GM23338 (cell line): ENCODE data around the gene NEK6. TPM values are rescaled to one million over a fixed set of nuclear protein-coding genes. Genes with fewer than 3 reads are reported as not detected.

ENCODE experiments used
- ATAC-seq: fragments of 200-7000 bp; cut with Tn5 transposase; 3 replicates; pipeline ENCODE4 v1.9.1; 2020
- DNase-seq: peaks from one replicate; pipeline ENCODE4 v3.0.0-alpha.2; 2015; ENCODE audit warnings: low spot score
- H2AFZ ChIP-seq: fragments of 200-600 bp; sonication (generic); 2 replicates; pipeline ENCODE4 v1.8.0; 2016; ENCODE audit warnings: antibody characterized with exemption, mild to moderate bottlenecking, moderate library complexity
- H3F3A ChIP-seq: fragments of 200-600 bp; sonication (generic); replicated peaks from 2 replicates; pipeline ENCODE4 v1.8.0; 2017; ENCODE audit warnings: antibody characterized with exemption, mixed run types, low read depth
- H3K27ac ChIP-seq: fragments of 200-600 bp; sonication (generic); 2 replicates; pipeline ENCODE4 v1.6.1; 2016; ENCODE audit warnings: low read depth
- H3K27me3 ChIP-seq: fragments of 200-600 bp; sonication (generic); 2 replicates; pipeline ENCODE4 v1.8.0; 2016; ENCODE audit warnings: mild to moderate bottlenecking, mixed run types, moderate library complexity; ENCODE audit not compliant: insufficient read depth
- H3K36me3 ChIP-seq: fragments of 200-600 bp; sonication (generic); 2 replicates; pipeline ENCODE4 v1.8.0; 2016; ENCODE audit warnings: mild to moderate bottlenecking; ENCODE audit not compliant: insufficient read depth
- H3K4me1 ChIP-seq: fragments of 200-600 bp; sonication (generic); 2 replicates; pipeline ENCODE4 v1.8.0; 2016; ENCODE audit warnings: mild to moderate bottlenecking, moderate library complexity; ENCODE audit not compliant: insufficient read depth
- H3K4me2 ChIP-seq: fragments of 200-600 bp; sonication (generic); 2 replicates; pipeline ENCODE4 v1.7.1; 2017; ENCODE audit warnings: mixed run types
- H3K4me3 ChIP-seq: fragments of 200-600 bp; sonication (generic); 2 replicates; pipeline ENCODE4 v1.6.1; 2016; ENCODE audit warnings: mixed run types
- H3K79me2 ChIP-seq: fragments of 200-600 bp; sonication (generic); replicated peaks from 2 replicates; pipeline ENCODE4 v1.8.0; 2017; ENCODE audit warnings: mild to moderate bottlenecking; ENCODE audit not compliant: insufficient read depth
- H3K9me2 ChIP-seq: fragments of 200-600 bp; sonication (generic); 2 replicates; pipeline ENCODE4 v1.8.0; 2017; ENCODE audit not compliant: insufficient read depth
- H4K20me1 ChIP-seq: fragments of 200-600 bp; sonication (generic); replicated peaks from 2 replicates; pipeline ENCODE4 v1.8.0; 2017; ENCODE audit warnings: mild to moderate bottlenecking; ENCODE audit not compliant: insufficient read depth
- H3K27ac Mint-ChIP-seq: 2 replicates; pipeline ENCODE4 v1.8.0; 2020; ENCODE audit warnings: inconsistent platforms, mild to moderate bottlenecking, moderate library complexity, mixed read lengths
- H3K27me3 Mint-ChIP-seq: 3 replicates; pipeline ENCODE4 v1.8.0; 2022; ENCODE audit warnings: low read depth, mild to moderate bottlenecking, moderate library complexity, mixed read lengths, inconsistent platforms; ENCODE audit not compliant: insufficient read depth, poor library complexity
- H3K36me3 Mint-ChIP-seq: 3 replicates; pipeline ENCODE4 v1.8.0; 2021; ENCODE audit warnings: low read depth, mild to moderate bottlenecking, inconsistent platforms, moderate library complexity, mixed read lengths
- H3K4me1 Mint-ChIP-seq: 3 replicates; pipeline ENCODE4 v1.8.0; 2020; ENCODE audit warnings: mild to moderate bottlenecking, inconsistent platforms, mixed read lengths
- H3K4me3 Mint-ChIP-seq: 3 replicates; pipeline ENCODE4 v1.8.0; 2021; ENCODE audit warnings: moderate library complexity, mild to moderate bottlenecking, inconsistent platforms, mixed read lengths
- H3K9me3 Mint-ChIP-seq: 3 replicates; pipeline ENCODE4 v1.8.0; 2020; ENCODE audit warnings: moderate library complexity, mild to moderate bottlenecking, inconsistent platforms, mixed read lengths
- CREB1 ChIP-seq: fragments of 250-450 bp; sonication (Bioruptor Pico); IDR thresholded peaks from 2 replicates; pipeline ENCODE4 v1.5.0; 2020; ENCODE audit warnings: low read depth, mild to moderate bottlenecking, moderate library complexity
- EZH2 ChIP-seq: fragments of 200-600 bp; sonication (generic); IDR thresholded peaks from one replicate; pipeline ENCODE4 v1.8.0; 2017; ENCODE audit warnings: antibody characterized with exemption, mild to moderate bottlenecking, low read depth; ENCODE audit not compliant: unreplicated experiment
- EZH2phosphoT487 ChIP-seq: fragments of 200-600 bp; sonication (generic); IDR thresholded peaks from one replicate; pipeline ENCODE4 v1.8.1; 2018; ENCODE audit warnings: antibody characterized with exemption; ENCODE audit not compliant: unreplicated experiment
- JUNB ChIP-seq: IDR thresholded peaks from one replicate; pipeline ENCODE4 v1.6.1; 2016; ENCODE audit warnings: antibody characterized with exemption; ENCODE audit not compliant: unreplicated experiment
- NANOG ChIP-seq: IDR thresholded peaks from 2 replicates; pipeline ENCODE4 v1.6.1; 2016; ENCODE audit warnings: antibody characterized with exemption, borderline replicate concordance
- POLR2AphosphoS5 ChIP-seq: IDR thresholded peaks from 2 replicates; pipeline ENCODE4 v1.6.1; 2016; ENCODE audit warnings: antibody characterized with exemption, low read depth
- STAT1 ChIP-seq: IDR thresholded peaks from one replicate; pipeline ENCODE4 v1.6.1; 2016; ENCODE audit warnings: antibody characterized with exemption; ENCODE audit not compliant: unreplicated experiment
- ZNF114 ChIP-seq: fragments of 250-450 bp; sonication (Bioruptor Pico); IDR thresholded peaks from 2 replicates; pipeline ENCODE4 v1.5.0; 2020; ENCODE audit warnings: mild to moderate bottlenecking, moderate library complexity
- ZNF331 ChIP-seq: fragments of 250-450 bp; sonication (Bioruptor Pico); IDR thresholded peaks from 2 replicates; pipeline ENCODE4 v1.5.0; 2020; ENCODE audit warnings: low read depth, mild to moderate bottlenecking, moderate library complexity
- polyA plus RNA-seq: library from polyadenylated mRNA; unstranded; fragments of >200 nt; fragmentation: Nextera tagmentation; extraction: Ambion mirVana; gene quantifications from 2 replicates; pipeline ENCODE4 v1.2.1, GENCODE V29; 2016
- total RNA-seq: library from RNA; depleted of rRNA; stranded (reverse); fragments of >200 nt; shearing (Covaris generic); gene quantifications from 2 replicates; pipeline ENCODE4 v1.2.3, GENCODE V29; 2014
- TF ChIP-seq, protein P1 (sequence below), 2 experiments: fragments of 200-600 bp in 1 of 2; sonication (generic) in 1 of 2; conservative IDR thresholded peaks; 2 replicates each; pipeline versions ENCODE4 v1.5.1 to v1.6.1; 2016 to 2017; ENCODE audit warnings: antibody characterized with exemption in 2 of 2, low read depth in 2 of 2, mild to moderate bottlenecking in 2 of 2, moderate library complexity in 1 of 2
- TF ChIP-seq, protein P2 (sequence below): fragments of 250-450 bp; sonication (Bioruptor Pico); IDR thresholded peaks from 2 replicates; pipeline ENCODE4 v1.5.0; 2020; ENCODE audit warnings: mild to moderate bottlenecking, moderate library complexity
- TF ChIP-seq, protein P3 (sequence below): IDR thresholded peaks from one replicate; pipeline ENCODE4 v1.6.1; 2018; ENCODE audit warnings: antibody characterized with exemption; ENCODE audit not compliant: unreplicated experiment
- TF ChIP-seq, protein P4 (sequence below): IDR thresholded peaks from 2 replicates; pipeline ENCODE4 v1.6.1; 2016; ENCODE audit warnings: antibody characterized with exemption

Gene NEK6
- total and polyA plus RNA-seq, 2 experiments from 2014 or later: 8.1 to 11.2 TPM

DNA sequence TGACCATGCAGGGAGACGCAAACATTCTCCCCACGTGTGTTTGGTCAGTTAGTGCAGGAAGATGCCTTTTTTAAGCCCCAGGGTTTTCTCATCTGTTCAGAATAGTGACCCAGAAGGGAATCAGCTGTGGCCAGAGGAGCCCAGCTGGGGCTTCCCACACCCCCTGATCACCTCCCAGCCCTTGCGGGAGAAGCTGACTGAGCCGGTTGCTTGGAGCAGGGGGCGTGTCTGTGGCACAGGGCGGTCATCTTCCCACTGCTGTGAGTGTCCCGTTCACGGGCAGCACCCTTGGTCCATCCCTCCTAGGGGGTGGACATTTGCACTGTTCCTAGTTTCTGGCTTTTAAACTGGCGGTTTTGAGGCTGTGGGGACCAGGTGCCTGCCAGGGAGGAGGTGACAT lies 69.7 kb downstream of the NEK6 start:
- no peaks in the 10 kb centered on the region for H3K36me3 Mint-ChIP-seq
- no peaks in the 10 kb centered on the region for H3K9me3 Mint-ChIP-seq
- peaks cover 5% of the 10 kb centered on the region for H3K27me3 Mint-ChIP-seq
- H3K27me3 ChIP-seq: no peaks in the 10 kb centered on the region
- H3K27ac Mint-ChIP-seq: no peak overlapping the region
- H3K79me2 ChIP-seq: no peaks in the 10 kb centered on the region
- H3K4me2 ChIP-seq: no peak overlapping the region
- ATAC-seq (no peak), DNase-seq (no peak)
- no peak overlapping the region for H3K4me3 Mint-ChIP-seq
- no peaks in the 10 kb centered on the region for H3K36me3 ChIP-seq
- peaks cover 1% of the 10 kb centered on the region; the same call in 1 of the 3 replicates for H3K4me1 Mint-ChIP-seq
- no peak overlapping the region for H3K27ac ChIP-seq
- no peak overlapping the region for H2AFZ ChIP-seq
- no peak overlapping the region for H3K4me3 ChIP-seq
- H3K4me1 ChIP-seq: no peaks in the 10 kb centered on the region
- H4K20me1 ChIP-seq: no peaks in the 10 kb centered on the region
- no peak for TF ChIP-seq POLR2AphosphoS5
- TF ChIP-seq, protein P1, sequence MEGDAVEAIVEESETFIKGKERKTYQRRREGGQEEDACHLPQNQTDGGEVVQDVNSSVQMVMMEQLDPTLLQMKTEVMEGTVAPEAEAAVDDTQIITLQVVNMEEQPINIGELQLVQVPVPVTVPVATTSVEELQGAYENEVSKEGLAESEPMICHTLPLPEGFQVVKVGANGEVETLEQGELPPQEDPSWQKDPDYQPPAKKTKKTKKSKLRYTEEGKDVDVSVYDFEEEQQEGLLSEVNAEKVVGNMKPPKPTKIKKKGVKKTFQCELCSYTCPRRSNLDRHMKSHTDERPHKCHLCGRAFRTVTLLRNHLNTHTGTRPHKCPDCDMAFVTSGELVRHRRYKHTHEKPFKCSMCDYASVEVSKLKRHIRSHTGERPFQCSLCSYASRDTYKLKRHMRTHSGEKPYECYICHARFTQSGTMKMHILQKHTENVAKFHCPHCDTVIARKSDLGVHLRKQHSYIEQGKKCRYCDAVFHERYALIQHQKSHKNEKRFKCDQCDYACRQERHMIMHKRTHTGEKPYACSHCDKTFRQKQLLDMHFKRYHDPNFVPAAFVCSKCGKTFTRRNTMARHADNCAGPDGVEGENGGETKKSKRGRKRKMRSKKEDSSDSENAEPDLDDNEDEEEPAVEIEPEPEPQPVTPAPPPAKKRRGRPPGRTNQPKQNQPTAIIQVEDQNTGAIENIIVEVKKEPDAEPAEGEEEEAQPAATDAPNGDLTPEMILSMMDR (conservative IDR thresholded peaks at IDR 0.05; ENCODE audit: low read depth in 2 of 2): no peak
- TF ChIP-seq, protein P2, sequence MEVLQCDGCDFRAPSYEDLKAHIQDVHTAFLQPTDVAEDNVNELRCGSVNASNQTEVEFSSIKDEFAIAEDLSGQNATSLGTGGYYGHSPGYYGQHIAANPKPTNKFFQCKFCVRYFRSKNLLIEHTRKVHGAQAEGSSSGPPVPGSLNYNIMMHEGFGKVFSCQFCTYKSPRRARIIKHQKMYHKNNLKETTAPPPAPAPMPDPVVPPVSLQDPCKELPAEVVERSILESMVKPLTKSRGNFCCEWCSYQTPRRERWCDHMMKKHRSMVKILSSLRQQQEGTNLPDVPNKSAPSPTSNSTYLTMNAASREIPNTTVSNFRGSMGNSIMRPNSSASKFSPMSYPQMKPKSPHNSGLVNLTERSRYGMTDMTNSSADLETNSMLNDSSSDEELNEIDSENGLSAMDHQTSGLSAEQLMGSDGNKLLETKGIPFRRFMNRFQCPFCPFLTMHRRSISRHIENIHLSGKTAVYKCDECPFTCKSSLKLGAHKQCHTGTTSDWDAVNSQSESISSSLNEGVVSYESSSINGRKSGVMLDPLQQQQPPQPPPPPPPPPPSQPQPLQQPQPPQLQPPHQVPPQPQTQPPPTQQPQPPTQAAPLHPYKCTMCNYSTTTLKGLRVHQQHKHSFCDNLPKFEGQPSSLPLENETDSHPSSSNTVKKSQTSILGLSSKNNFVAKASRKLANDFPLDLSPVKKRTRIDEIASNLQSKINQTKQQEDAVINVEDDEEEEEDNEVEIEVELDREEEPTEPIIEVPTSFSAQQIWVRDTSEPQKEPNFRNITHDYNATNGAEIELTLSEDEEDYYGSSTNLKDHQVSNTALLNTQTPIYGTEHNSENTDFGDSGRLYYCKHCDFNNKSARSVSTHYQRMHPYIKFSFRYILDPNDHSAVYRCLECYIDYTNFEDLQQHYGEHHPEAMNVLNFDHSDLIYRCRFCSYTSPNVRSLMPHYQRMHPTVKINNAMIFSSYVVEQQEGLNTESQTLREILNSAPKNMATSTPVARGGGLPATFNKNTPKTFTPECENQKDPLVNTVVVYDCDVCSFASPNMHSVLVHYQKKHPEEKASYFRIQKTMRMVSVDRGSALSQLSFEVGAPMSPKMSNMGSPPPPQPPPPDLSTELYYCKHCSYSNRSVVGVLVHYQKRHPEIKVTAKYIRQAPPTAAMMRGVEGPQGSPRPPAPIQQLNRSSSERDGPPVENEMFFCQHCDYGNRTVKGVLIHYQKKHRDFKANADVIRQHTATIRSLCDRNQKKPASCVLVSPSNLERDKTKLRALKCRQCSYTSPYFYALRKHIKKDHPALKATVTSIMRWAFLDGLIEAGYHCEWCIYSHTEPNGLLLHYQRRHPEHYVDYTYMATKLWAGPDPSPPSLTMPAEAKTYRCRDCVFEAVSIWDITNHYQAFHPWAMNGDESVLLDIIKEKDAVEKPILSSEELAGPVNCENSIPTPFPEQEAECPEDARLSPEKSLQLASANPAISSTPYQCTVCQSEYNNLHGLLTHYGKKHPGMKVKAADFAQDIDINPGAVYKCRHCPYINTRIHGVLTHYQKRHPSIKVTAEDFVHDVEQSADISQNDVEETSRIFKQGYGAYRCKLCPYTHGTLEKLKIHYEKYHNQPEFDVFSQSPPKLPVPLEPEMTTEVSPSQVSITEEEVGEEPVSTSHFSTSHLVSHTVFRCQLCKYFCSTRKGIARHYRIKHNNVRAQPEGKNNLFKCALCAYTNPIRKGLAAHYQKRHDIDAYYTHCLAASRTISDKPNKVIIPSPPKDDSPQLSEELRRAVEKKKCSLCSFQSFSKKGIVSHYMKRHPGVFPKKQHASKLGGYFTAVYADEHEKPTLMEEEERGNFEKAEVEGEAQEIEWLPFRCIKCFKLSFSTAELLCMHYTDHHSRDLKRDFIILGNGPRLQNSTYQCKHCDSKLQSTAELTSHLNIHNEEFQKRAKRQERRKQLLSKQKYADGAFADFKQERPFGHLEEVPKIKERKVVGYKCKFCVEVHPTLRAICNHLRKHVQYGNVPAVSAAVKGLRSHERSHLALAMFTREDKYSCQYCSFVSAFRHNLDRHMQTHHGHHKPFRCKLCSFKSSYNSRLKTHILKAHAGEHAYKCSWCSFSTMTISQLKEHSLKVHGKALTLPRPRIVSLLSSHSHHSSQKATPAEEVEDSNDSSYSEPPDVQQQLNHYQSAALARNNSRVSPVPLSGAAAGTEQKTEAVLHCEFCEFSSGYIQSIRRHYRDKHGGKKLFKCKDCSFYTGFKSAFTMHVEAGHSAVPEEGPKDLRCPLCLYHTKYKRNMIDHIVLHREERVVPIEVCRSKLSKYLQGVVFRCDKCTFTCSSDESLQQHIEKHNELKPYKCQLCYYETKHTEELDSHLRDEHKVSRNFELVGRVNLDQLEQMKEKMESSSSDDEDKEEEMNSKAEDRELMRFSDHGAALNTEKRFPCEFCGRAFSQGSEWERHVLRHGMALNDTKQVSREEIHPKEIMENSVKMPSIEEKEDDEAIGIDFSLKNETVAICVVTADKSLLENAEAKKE (CRISPR knock-in tag): no peak
- TF ChIP-seq ZNF114 (CRISPR knock-in tag): no peak
- TF ChIP-seq NANOG: no peak
- TF ChIP-seq, protein P3, sequence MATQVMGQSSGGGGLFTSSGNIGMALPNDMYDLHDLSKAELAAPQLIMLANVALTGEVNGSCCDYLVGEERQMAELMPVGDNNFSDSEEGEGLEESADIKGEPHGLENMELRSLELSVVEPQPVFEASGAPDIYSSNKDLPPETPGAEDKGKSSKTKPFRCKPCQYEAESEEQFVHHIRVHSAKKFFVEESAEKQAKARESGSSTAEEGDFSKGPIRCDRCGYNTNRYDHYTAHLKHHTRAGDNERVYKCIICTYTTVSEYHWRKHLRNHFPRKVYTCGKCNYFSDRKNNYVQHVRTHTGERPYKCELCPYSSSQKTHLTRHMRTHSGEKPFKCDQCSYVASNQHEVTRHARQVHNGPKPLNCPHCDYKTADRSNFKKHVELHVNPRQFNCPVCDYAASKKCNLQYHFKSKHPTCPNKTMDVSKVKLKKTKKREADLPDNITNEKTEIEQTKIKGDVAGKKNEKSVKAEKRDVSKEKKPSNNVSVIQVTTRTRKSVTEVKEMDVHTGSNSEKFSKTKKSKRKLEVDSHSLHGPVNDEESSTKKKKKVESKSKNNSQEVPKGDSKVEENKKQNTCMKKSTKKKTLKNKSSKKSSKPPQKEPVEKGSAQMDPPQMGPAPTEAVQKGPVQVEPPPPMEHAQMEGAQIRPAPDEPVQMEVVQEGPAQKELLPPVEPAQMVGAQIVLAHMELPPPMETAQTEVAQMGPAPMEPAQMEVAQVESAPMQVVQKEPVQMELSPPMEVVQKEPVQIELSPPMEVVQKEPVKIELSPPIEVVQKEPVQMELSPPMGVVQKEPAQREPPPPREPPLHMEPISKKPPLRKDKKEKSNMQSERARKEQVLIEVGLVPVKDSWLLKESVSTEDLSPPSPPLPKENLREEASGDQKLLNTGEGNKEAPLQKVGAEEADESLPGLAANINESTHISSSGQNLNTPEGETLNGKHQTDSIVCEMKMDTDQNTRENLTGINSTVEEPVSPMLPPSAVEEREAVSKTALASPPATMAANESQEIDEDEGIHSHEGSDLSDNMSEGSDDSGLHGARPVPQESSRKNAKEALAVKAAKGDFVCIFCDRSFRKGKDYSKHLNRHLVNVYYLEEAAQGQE: no peak
- no peak for TF ChIP-seq STAT1
- TF ChIP-seq CREB1 (CRISPR knock-in tag): no peak
- TF ChIP-seq EZH2: no peak
- TF ChIP-seq, protein P4, sequence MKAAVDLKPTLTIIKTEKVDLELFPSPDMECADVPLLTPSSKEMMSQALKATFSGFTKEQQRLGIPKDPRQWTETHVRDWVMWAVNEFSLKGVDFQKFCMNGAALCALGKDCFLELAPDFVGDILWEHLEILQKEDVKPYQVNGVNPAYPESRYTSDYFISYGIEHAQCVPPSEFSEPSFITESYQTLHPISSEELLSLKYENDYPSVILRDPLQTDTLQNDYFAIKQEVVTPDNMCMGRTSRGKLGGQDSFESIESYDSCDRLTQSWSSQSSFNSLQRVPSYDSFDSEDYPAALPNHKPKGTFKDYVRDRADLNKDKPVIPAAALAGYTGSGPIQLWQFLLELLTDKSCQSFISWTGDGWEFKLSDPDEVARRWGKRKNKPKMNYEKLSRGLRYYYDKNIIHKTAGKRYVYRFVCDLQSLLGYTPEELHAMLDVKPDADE: no peak
- TF ChIP-seq JUNB: no peak
- TF ChIP-seq EZH2phosphoT487: no peak
- no peak for TF ChIP-seq ZNF331 (CRISPR knock-in tag)
- H3K9me2 ChIP-seq: no peaks in the 10 kb centered on the region
- no peaks in the 10 kb centered on the region for H3F3A ChIP-seq
